DOHH2 (cell line): ENCODE results near the gene NUP98.

Experiments used
- H3F3A ChIP-seq: fragments of 200-600 bp; sonication (generic), shearing (Covaris generic); 2 replicates; pipeline ENCODE4 v1.6.0; 2016; ENCODE audit warnings: antibody characterized with exemption, mild to moderate bottlenecking; ENCODE audit not compliant: control insufficient read depth, insufficient read depth
- H3K27ac ChIP-seq: fragments of 200-600 bp; sonication (generic); 2 replicates; pipeline ENCODE4 v1.5.1; 2014; ENCODE audit warnings: low read depth, mild to moderate bottlenecking, low read length, moderate library complexity
- H3K27me3 ChIP-seq: fragments of 200-600 bp; sonication (generic); 2 replicates; pipeline ENCODE4 v1.6.1; 2014; ENCODE audit warnings: mild to moderate bottlenecking, low read length, mixed read lengths; ENCODE audit not compliant: control insufficient read depth
- H3K36me3 ChIP-seq: fragments of 200-600 bp; sonication (generic); 2 replicates; pipeline ENCODE4 v1.6.1; 2014; ENCODE audit warnings: mild to moderate bottlenecking, low read length, moderate library complexity, mixed read lengths; ENCODE audit not compliant: control insufficient read depth
- H3K4me1 ChIP-seq: fragments of 200-600 bp; sonication (generic); 2 replicates; pipeline ENCODE4 v1.6.1; 2014; ENCODE audit warnings: mild to moderate bottlenecking, low read length, mixed read lengths; ENCODE audit not compliant: control insufficient read depth
- H3K4me2 ChIP-seq: fragments of 200-600 bp; sonication (generic); 2 replicates; pipeline ENCODE4 v1.6.0; 2014; ENCODE audit warnings: mild to moderate bottlenecking, low read length, moderate library complexity
- H3K4me3 ChIP-seq: fragments of 200-600 bp; sonication (generic); 2 replicates; pipeline ENCODE4 v1.5.1; 2014; ENCODE audit warnings: mild to moderate bottlenecking, low read length, mixed read lengths
- H3K79me2 ChIP-seq: fragments of 200-600 bp; sonication (generic); 2 replicates; pipeline ENCODE4 v1.6.1; 2014; ENCODE audit warnings: mild to moderate bottlenecking, low read length, mixed read lengths; ENCODE audit not compliant: control insufficient read depth
- H3K9me2 ChIP-seq: fragments of 200-600 bp; sonication (generic); replicated peaks from 2 replicates; pipeline ENCODE4 v1.6.1; 2014; ENCODE audit warnings: mild to moderate bottlenecking, low read length, mixed read lengths; ENCODE audit not compliant: control insufficient read depth
- H3K9me3 ChIP-seq: fragments of 200-600 bp; sonication (generic); 2 replicates; pipeline ENCODE4 v1.6.1; 2014; ENCODE audit warnings: antibody characterized with exemption, low read length, mixed read lengths; ENCODE audit not compliant: control insufficient read depth, insufficient read depth
- H4K20me1 ChIP-seq: fragments of 200-600 bp; sonication (generic); 2 replicates; pipeline ENCODE4 v1.6.0; 2014; ENCODE audit warnings: low read depth, mild to moderate bottlenecking, antibody characterized with exemption, low read length, moderate library complexity; ENCODE audit not compliant: control insufficient read depth, insufficient read depth
- EZH2phosphoT487 ChIP-seq: fragments of 200-600 bp; sonication (generic); IDR thresholded peaks from 2 replicates; pipeline ENCODE4 v1.6.1; 2017; ENCODE audit warnings: borderline replicate concordance, mild to moderate bottlenecking, antibody characterized with exemption, low read length, moderate library complexity, mixed read lengths
- TF ChIP-seq, protein P1 (sequence below): fragments of 200-600 bp; sonication (generic); IDR thresholded peaks from one replicate; pipeline ENCODE4 v1.5.1; 2014; ENCODE audit warnings: antibody characterized with exemption, mild to moderate bottlenecking, low read depth, low read length; ENCODE audit not compliant: poor library complexity, severe bottlenecking

NUP98 gene

DNA sequence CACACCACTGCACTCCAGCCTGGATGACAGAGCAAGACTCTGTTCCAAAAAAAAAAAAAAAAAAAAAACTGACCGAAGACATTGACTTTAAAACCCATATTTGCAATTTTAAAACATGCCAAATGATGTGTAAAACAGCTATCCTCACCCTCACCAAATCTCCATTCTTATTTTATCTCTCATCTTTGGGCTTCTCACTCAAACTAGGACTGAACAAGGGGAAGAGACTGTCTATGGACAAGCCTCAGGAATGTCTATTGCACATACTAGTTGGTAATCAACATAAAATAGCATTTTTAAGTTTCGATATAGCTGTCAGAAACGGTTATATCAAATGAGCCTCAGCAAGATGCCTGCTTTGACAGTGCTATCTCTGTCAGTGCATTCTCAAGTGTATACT, 118.3 kb downstream of the NUP98 start:
- H3K36me3 ChIP-seq: peaks cover 93% of the 10 kb centered on the region
- TF ChIP-seq, protein P1, sequence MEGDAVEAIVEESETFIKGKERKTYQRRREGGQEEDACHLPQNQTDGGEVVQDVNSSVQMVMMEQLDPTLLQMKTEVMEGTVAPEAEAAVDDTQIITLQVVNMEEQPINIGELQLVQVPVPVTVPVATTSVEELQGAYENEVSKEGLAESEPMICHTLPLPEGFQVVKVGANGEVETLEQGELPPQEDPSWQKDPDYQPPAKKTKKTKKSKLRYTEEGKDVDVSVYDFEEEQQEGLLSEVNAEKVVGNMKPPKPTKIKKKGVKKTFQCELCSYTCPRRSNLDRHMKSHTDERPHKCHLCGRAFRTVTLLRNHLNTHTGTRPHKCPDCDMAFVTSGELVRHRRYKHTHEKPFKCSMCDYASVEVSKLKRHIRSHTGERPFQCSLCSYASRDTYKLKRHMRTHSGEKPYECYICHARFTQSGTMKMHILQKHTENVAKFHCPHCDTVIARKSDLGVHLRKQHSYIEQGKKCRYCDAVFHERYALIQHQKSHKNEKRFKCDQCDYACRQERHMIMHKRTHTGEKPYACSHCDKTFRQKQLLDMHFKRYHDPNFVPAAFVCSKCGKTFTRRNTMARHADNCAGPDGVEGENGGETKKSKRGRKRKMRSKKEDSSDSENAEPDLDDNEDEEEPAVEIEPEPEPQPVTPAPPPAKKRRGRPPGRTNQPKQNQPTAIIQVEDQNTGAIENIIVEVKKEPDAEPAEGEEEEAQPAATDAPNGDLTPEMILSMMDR: no peak
- no peak for TF ChIP-seq EZH2phosphoT487

DNA sequence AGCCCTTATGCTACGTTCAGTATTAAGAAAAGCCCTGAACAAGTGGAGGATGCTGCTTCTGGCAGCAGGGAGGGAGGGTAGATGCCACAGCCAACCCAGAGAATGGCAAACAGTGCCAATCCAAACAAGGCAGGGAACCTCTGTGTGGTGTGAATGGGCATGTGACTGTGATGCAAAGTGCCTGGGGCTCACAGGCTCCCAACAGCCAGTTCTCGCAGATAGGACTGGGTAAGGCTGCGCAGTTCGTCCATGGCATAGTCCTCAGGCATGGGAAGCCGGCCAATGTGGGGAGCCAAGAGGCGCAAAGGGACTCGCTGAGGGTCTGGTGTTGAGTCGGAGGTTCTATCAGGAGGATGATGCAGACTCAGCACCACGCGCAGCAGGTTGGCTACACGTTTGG, 121.4 kb downstream of the NUP98 start:
- Histone ChIP-seq H4K20me1 (no peaks in the 10 kb centered on the region), H3K79me2 (no peaks in the 10 kb centered on the region), H3K4me3 (no peak overlapping the region), H3K36me3 (peaks cover 90% of the 10 kb centered on the region), H3K27me3 (no peaks in the 10 kb centered on the region), H3K9me2 (no peaks in the 10 kb centered on the region), H3K9me3 (no peaks in the 10 kb centered on the region), H3K27ac (no peak overlapping the region), H3K4me1 (no peaks in the 10 kb centered on the region), H3F3A (no peaks in the 10 kb centered on the region), H3K4me2 (no peak overlapping the region)
- TF ChIP-seq, protein P1: no peak
- no peak for TF ChIP-seq EZH2phosphoT487

More for the DNA sequence above, 118.3 kb downstream of the NUP98 start:
- Histone ChIP-seq H3K4me1 (no peaks in the 10 kb centered on the region), H3K9me3 (no peaks in the 10 kb centered on the region), H3K9me2 (no peaks in the 10 kb centered on the region), H3K4me2 (no peak overlapping the region), H3K27ac (no peak overlapping the region), H3F3A (no peaks in the 10 kb centered on the region), H3K79me2 (no peaks in the 10 kb centered on the region), H3K4me3 (no peak overlapping the region), H3K27me3 (no peaks in the 10 kb centered on the region), H4K20me1 (no peaks in the 10 kb centered on the region)

DNA sequence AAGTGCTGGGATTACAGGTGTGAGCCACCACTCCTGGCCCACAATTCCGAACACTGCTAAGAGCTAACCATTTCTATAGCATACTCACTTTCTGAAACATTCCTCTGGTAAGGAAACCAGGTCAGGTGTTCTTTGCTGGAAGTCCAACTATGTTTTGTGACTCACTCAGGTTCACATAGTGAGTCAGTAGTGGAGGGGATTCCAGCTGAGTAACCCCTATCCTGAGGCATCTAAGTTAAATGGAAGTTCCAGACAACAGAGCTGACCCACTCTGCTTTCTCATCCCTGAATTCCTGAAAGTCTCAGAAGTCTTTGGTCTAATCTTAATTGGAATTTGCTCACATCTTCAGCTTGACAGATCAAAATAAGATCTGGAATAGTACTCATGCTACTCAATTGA, 123.2 kb downstream of the NUP98 start:
- no peak overlapping the region for H3K27ac ChIP-seq
- no peaks in the 10 kb centered on the region for H3K9me3 ChIP-seq

More for the DNA sequence above, 123.2 kb downstream of the NUP98 start:
- no peaks in the 10 kb centered on the region for H3K9me2 ChIP-seq
- H3F3A ChIP-seq: no peaks in the 10 kb centered on the region
- H3K27me3 ChIP-seq: no peaks in the 10 kb centered on the region
- no peak for TF ChIP-seq EZH2phosphoT487
- TF ChIP-seq, protein P1: no peak
- H3K4me2 ChIP-seq: no peak overlapping the region
- no peaks in the 10 kb centered on the region for H3K79me2 ChIP-seq
- no peaks in the 10 kb centered on the region for H3K4me1 ChIP-seq
- no peaks in the 10 kb centered on the region for H4K20me1 ChIP-seq
- H3K4me3 ChIP-seq: no peak overlapping the region
- peaks cover 78% of the 10 kb centered on the region for H3K36me3 ChIP-seq
